Aorta (tissue), 5 donors: ENCODE data around the gene ROBO2. TPM values are rescaled to one million over a fixed set of nuclear protein-coding genes. Genes with fewer than 3 reads are reported as not detected.

Experiments used
- ATAC-seq: fragments of 200-7000 bp; cut with Tn5 transposase; one replicate; pipeline ENCODE4 v1.9.1; 2022; ENCODE audit warnings: moderate library complexity; ENCODE audit not compliant: low FRiP score
- DNase-seq, 2 donors: peaks; one replicate each; pipeline ENCODE4 v3.0.0-alpha.2; 2020
- H3K27ac ChIP-seq, 2 donors: one replicate each; pipeline ENCODE4 v1.5.1; 2013; ENCODE audit warnings: low read length in 2 of 2, mild to moderate bottlenecking in 2 of 2, moderate library complexity in 2 of 2, control low read depth in 1 of 2, inconsistent platforms in 1 of 2, low read depth in 1 of 2
- H3K27me3 ChIP-seq, 2 donors: one replicate each; pipeline ENCODE4 v1.6.1; 2013; ENCODE audit warnings: control low read depth in 1 of 2, low read length in 1 of 2, mild to moderate bottlenecking in 1 of 2, moderate library complexity in 1 of 2; ENCODE audit not compliant: insufficient read depth in 2 of 2, control insufficient read depth in 1 of 2
- H3K36me3 ChIP-seq, 2 donors: one replicate each; pipeline ENCODE4 v1.6.1; 2013; ENCODE audit warnings: control low read depth in 1 of 2, low read length in 1 of 2, mild to moderate bottlenecking in 1 of 2; ENCODE audit not compliant: insufficient read depth in 2 of 2, control insufficient read depth in 1 of 2
- H3K4me1 ChIP-seq, 2 donors: one replicate each; pipeline ENCODE4 v1.6.1; 2013; ENCODE audit warnings: low read length in 2 of 2, control low read depth in 1 of 2, mild to moderate bottlenecking in 1 of 2, moderate library complexity in 1 of 2; ENCODE audit not compliant: insufficient read depth in 2 of 2, control insufficient read depth in 1 of 2
- H3K4me3 ChIP-seq, 2 donors: one replicate each; pipeline ENCODE4 v1.5.1; 2013; ENCODE audit warnings: low read length in 2 of 2, control low read depth in 1 of 2, mild to moderate bottlenecking in 1 of 2
- H3K9me3 ChIP-seq: one replicate; pipeline ENCODE4 v1.6.1; 2013; ENCODE audit warnings: mild to moderate bottlenecking, low read length; ENCODE audit not compliant: control insufficient read depth
- WGBS, 2 donors: extraction: QIAGEN DNeasy Blood & Tissue Kit; methylation state at CpG; one replicate each; pipeline ENCODE4 v1.1.7; 2013; 5-methylcytosine and 5-hydroxymethylcytosine counted together
- intact Hi-C, 2 donors: fragments of 100-400 bp; cut with DNase I; formaldehyde crosslinking; loops; one replicate each; pipeline versions ENCODE4 v1.14.2 to v1.15.0; 2022
- polyA plus RNA-seq, 2 donors: library from polyadenylated mRNA; stranded (reverse); fragments of 200-250 nt; gene quantifications; one replicate each; pipeline ENCODE4 v1.2.3, GENCODE V29; 2013
- total RNA-seq, 2 donors: library from RNA; stranded (reverse); fragmentation: NEBNext Ultra II Directional; extraction: Animal tissue kit (Norgen Biotek cat#: 25700); gene quantifications; one replicate each; pipeline ENCODE4 v1.2.1, GENCODE V29; 2021
- donor health status: healthy with polysubstance abuse.
- donor health status: Bipolar disorder and iron deficiency.
- donor health status: DM: no; HTN: no; CAD: no.
- donor health status: DM: no; HTN: no; CAD: no.
- donor health status: DM: yes; HTN: yes; CAD: no.

ROBO2 gene
- total and polyA plus RNA-seq, 4 donors: 0.05 to 1.3 (median 0.58) TPM

DNA sequence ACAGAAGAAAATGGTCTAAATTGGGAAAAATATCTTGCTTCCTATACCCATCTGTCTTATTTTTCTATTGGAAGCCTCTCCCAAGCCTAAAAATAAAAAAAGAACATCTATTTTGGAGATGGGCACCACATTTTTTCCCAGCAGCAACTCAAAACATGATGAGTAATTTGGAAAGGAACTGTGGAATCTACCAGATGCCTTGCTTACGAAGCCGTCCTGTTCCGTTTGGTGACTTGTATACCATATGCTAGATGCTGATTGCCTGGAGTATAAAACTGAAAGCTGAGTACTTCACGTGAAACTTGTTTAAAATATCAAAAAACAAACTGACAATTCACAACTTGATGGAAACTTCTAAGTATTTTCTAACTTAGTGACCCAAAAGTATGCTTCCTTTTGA lies 491.0 kb downstream of the ROBO2 start:
- Histone ChIP-seq H3K4me3 (peak overlapping the region in 1 of 2 donors; percentile 18), H3K36me3 (no peaks in the 10 kb centered on the region), H3K9me3 (peaks cover 3% of the 10 kb centered on the region), H3K4me1 (no peaks in the 10 kb centered on the region), H3K27me3 (no peaks in the 10 kb centered on the region), H3K27ac (no peak overlapping the region)
- DNase-seq: no peak
- ATAC-seq: no peak
- 36 to 59% methylated on average over 4 of the region's 4 CpGs for WGBS, 2 donors
- intact Hi-C loops: no loop called here

DNA sequence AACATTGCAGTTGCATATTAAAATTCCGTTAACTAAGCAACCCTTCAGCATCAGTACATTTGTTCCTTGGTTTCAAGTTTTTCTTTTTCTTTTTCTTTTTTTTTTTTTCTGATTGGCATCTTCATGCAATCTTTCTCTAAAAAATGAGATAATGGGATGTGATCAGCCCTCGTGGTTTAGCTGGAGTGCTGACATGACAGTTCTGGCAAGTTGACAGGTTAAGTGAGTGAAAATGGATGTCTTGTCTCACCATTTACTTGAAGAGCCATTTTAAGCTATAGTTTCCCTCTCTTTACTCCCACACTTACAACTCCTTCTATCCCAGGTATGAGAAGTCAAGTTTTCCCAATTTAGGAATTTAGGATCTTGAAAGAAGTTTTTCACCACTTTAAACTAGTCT lies 495.2 kb downstream of the ROBO2 start:
- 56 to 58% methylated on average over 2 of the region's 2 CpGs for WGBS, 2 donors
- intact Hi-C loops: no loop called here
- no peak overlapping the region for H3K27ac ChIP-seq

DNA sequence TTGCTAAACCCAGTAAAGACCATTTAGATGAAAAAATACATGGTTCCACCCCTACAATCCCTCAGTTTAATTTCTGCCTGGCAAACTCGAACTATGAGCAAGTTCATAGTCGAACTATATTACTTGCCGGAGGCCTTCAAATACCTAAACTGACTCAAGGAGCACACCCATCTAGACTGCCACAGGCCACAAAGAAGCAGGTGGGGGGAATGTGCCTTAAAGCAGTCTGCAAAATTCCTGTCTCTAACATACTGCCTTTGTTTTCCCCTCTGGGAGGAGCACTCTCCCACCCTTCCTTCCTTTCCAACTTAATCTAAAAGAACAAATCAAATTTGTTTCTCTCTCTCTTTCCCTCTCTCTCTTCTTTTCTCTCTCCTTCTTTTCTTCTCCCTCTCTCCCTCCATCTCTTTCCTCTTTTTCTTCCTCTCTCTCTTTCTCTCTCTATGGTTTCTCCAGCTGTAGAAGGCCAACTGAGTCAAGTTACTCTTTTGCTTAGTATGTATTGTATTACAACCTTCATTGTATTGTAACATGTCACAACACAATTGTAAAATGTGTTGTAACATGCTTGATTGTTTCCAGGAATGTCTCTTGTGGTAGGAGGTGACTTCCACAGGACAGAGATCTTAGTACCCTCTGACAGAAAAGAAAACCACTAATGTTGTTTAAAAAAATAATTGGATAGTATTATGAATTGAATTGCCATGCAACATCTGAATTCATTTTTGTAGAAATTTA lies 496.3 kb downstream of the ROBO2 start:
- intact Hi-C loops: no loop called here
- 84 to 90% methylated on average over 3 of the region's 3 CpGs for WGBS, 2 donors

More for the DNA sequence above, 495.2 kb downstream of the ROBO2 start:
- ATAC-seq: no peak
- Histone ChIP-seq H3K36me3 (no peaks in the 10 kb centered on the region), H3K9me3 (peaks cover 3% of the 10 kb centered on the region), H3K27me3 (no peaks in the 10 kb centered on the region), H3K4me1 (no peaks in the 10 kb centered on the region), H3K4me3 (no peak overlapping the region)
- DNase-seq: no peak

DNA sequence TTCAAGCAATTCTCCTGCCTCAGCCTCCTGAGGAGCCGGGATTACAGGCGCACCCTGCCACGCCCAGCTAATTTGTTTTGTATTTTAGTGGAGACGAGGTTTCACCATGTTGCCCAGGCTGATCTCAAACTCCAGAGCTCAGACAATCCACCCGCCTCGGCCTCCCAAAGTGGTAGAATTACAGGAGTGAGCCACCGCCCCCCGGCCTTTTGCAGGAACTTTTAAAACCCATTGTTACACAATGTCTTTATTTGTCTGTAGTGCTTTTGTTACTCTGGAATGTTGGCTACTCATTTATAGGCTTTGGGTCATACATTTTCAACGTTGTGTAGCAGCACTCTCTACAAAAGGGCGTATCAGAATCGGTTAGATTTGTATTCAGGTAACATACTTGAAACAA lies 499.1 kb downstream of the ROBO2 start:
- no peak for ATAC-seq

More for the DNA sequence above, 496.3 kb downstream of the ROBO2 start:
- DNase-seq (no peak), ATAC-seq (no peak)
- Histone ChIP-seq H3K36me3 (no peaks in the 10 kb centered on the region), H3K4me1 (no peaks in the 10 kb centered on the region), H3K4me3 (no peak overlapping the region), H3K9me3 (peaks cover 3% of the 10 kb centered on the region), H3K27ac (no peak overlapping the region), H3K27me3 (no peaks in the 10 kb centered on the region)

GRCh38 chr3:77539677-77540076 lies 499.8 kb downstream of the ROBO2 start:
- ATAC-seq: no peak
- WGBS, 2 donors: 91 to 94% methylated on average over 2 of the region's 2 CpGs
- no peak for DNase-seq
- intact Hi-C loops: no loop called here
- no peaks in the 10 kb centered on the region for H3K27me3 ChIP-seq
- no peaks in the 10 kb centered on the region for H3K9me3 ChIP-seq
- no peaks in the 10 kb centered on the region for H3K36me3 ChIP-seq
- no peaks in the 10 kb centered on the region for H3K4me1 ChIP-seq
- no peak overlapping the region for H3K4me3 ChIP-seq
- no peak overlapping the region for H3K27ac ChIP-seq

More for the DNA sequence above, 499.1 kb downstream of the ROBO2 start:
- Histone ChIP-seq H3K4me3 (no peak overlapping the region), H3K4me1 (no peaks in the 10 kb centered on the region), H3K36me3 (no peaks in the 10 kb centered on the region), H3K9me3 (no peaks in the 10 kb centered on the region), H3K27me3 (no peaks in the 10 kb centered on the region), H3K27ac (no peak overlapping the region)
- WGBS, 2 donors: 96 to 97% methylated on average over 11 of the region's 11 CpGs
- no peak for DNase-seq
- intact Hi-C loops: no loop called here

DNA sequence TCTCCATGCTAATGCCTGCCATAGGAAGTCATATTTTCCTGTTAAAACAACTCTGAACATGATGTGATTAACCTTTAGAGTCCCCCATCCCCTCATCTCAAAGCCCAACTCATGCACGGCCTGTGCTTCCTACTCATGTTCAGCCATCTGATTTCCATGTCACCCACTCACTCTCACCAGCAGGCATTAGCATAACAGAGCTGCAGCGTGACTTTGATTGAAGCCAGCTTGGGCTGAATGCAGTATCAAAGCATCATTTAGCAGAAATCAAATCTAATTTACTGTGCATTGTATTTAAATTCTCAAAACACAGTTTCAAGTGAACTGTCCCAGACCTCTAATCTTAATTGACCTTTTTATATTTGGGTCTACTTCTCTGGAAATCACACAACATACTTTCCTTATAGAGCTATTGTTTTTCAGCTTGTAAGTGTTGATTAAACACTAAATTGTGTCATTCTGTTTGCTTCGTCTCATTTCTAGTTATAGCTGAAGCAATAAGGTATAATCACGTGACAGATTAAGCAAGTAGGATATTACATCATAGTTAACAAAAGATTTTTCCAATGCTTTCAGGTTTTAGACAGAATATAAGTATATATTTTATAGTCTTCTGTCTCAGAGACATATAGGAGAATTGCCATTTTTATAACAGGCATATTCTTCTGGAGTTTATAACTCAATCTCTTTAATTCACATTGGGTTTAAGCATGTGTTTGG lies 501.5 kb downstream of the ROBO2 start:
- ATAC-seq: no peak
- Histone ChIP-seq H3K36me3 (no peaks in the 10 kb centered on the region), H3K4me3 (no peak overlapping the region), H3K27ac (no peak overlapping the region), H3K9me3 (no peaks in the 10 kb centered on the region), H3K4me1 (no peaks in the 10 kb centered on the region), H3K27me3 (no peaks in the 10 kb centered on the region)
- WGBS, 2 donors: 58 to 61% methylated on average over 4 of the region's 4 CpGs
- intact Hi-C loops: no loop called here
- no peak for DNase-seq

GRCh38 chr3:77546246-77546645 lies 506.3 kb downstream of the ROBO2 start:
- Histone ChIP-seq H3K4me1 (no peaks in the 10 kb centered on the region), H3K27me3 (no peaks in the 10 kb centered on the region), H3K4me3 (no peak overlapping the region), H3K9me3 (no peaks in the 10 kb centered on the region), H3K36me3 (no peaks in the 10 kb centered on the region), H3K27ac (no peak overlapping the region)
- WGBS, 2 donors: 62 to 66% methylated on average over 3 of the region's 3 CpGs
- ATAC-seq: no peak
- intact Hi-C loops: no loop called here
- DNase-seq: no peak

DNA sequence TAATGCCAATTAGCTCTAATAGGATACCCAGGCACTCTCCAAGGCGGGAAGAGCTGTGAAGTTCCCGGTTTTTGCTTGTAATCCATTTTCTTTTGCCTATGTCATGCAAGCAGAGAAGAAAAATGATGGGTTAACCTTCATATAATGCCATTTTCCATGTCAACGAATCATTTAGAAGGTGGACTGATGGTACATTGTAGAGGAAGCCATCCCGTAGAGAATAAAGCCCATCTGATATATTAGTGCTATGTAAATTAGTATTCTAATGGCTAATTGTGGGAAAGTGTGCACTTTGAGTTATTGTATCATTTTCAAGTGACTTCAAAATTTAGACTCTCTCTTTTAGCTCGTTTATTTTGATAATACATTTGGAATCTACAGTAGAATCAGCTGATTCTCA lies 509.1 kb downstream of the ROBO2 start:
- H3K36me3 ChIP-seq: no peaks in the 10 kb centered on the region
- H3K4me3 ChIP-seq: no peak overlapping the region
- no peaks in the 10 kb centered on the region for H3K27me3 ChIP-seq
- H3K27ac ChIP-seq: no peak overlapping the region
- intact Hi-C loops: no loop called here
- 88 to 89% methylated on average over 5 of the region's 5 CpGs for WGBS, 2 donors
- no peak for DNase-seq
- ATAC-seq: no peak
- no peaks in the 10 kb centered on the region for H3K9me3 ChIP-seq
- H3K4me1 ChIP-seq: no peaks in the 10 kb centered on the region

DNA sequence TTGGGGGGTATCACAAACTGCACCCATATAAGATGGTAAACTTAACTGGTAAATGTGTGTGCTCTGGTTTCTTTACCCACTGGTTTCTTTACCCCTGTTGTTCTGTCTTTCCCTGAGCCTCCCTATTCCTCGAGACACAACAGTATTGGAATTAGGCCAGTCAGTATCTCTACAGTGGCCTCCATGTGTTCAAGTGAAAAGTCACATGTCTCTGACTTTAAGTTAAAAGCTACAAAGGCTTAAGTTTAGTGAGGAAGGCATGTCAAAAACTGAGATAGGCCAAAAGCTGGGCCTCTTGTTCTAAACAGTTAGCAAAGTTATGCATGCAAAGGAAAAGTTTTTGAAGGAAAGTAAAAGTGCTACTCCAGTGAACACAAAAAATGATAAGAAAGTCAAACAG lies 513.3 kb downstream of the ROBO2 start:
- Histone ChIP-seq H3K4me3 (no peak overlapping the region), H3K27ac (no peak overlapping the region), H3K27me3 (no peaks in the 10 kb centered on the region), H3K9me3 (no peaks in the 10 kb centered on the region), H3K4me1 (no peaks in the 10 kb centered on the region), H3K36me3 (no peaks in the 10 kb centered on the region)
- no peak for ATAC-seq
- 85 to 86% methylated on average over 1 of the region's 1 CpG for WGBS, 2 donors
- intact Hi-C loops: no loop called here
- no peak for DNase-seq
